NB4 (cell line): ENCODE results near the gene GRM8.
"Not testable (repeated sequence)": the region's sequence is repeated elsewhere in the genome, so short reads cannot be mapped to it uniquely, and the experiment has no call there.

Source experiments
- TF ChIP-seq, protein P1 (sequence below): IDR thresholded peaks from one replicate; pipeline ENCODE4 v1.5.1; 2012; ENCODE audit warnings: low read depth, low read length
- TF ChIP-seq, protein P2 (sequence below): IDR thresholded peaks from 2 replicates; pipeline ENCODE4 v1.6.1; 2011; ENCODE audit warnings: low read depth, low read length

DNA sequence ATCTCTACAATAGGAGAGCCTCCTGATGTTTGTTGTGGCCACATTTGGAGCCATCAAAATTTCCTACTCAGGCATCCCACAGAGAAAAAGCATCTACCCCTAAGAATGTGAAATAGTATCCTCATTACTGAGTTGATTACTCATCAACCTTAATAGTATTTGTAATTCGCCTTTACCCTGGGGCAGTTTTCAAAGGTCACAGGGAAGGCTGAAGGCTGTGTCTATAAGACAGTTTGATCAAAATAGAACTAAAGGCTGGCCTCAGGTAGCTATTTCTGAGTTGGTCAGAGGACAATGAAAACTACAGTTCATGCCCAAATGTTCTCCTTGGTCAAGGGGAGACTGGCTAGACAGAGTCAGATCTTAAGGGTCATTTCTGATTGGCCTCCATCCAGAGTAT, 370.0 kb downstream of the GRM8 start:
- TF ChIP-seq, protein P1, sequence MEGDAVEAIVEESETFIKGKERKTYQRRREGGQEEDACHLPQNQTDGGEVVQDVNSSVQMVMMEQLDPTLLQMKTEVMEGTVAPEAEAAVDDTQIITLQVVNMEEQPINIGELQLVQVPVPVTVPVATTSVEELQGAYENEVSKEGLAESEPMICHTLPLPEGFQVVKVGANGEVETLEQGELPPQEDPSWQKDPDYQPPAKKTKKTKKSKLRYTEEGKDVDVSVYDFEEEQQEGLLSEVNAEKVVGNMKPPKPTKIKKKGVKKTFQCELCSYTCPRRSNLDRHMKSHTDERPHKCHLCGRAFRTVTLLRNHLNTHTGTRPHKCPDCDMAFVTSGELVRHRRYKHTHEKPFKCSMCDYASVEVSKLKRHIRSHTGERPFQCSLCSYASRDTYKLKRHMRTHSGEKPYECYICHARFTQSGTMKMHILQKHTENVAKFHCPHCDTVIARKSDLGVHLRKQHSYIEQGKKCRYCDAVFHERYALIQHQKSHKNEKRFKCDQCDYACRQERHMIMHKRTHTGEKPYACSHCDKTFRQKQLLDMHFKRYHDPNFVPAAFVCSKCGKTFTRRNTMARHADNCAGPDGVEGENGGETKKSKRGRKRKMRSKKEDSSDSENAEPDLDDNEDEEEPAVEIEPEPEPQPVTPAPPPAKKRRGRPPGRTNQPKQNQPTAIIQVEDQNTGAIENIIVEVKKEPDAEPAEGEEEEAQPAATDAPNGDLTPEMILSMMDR: not testable (repeated sequence)
- TF ChIP-seq, protein P2, sequence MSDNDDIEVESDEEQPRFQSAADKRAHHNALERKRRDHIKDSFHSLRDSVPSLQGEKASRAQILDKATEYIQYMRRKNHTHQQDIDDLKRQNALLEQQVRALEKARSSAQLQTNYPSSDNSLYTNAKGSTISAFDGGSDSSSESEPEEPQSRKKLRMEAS: not testable (repeated sequence)
